GM19025 (cell line): ENCODE data around the gene PTPRQ.
"Not testable (repeated sequence)": the region's sequence is repeated elsewhere in the genome, so short reads cannot be mapped to it uniquely, and the experiment has no call there.

ENCODE experiments used
- ATAC-seq: cut with Tn5 transposase; IDR thresholded peaks from one replicate; pipeline ENCODE4 v1.9.1; 2021; ENCODE audit warnings: mild to moderate bottlenecking, low read depth, moderate library complexity; ENCODE audit not compliant: unreplicated experiment

PTPRQ gene

DNA sequence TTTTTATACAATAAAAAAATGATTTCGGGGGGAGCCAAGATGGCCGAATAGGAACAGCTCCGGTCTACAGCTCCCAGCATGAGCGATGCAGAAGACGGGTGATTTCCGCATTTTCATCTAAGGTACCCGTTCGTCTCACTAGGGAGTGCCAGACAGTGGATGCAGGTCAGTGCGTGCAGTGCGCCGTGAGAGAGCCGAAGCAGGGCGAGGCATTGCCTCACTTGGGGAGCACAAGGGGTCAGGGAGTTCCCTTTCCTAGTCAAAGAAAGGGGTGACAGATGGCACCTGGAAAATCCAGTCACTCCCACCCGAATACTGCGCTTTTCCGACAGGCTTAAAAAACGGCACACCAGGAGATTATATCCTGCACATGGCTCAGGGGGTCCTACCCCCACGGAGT, 17.8 kb downstream of the PTPRQ start:
- ATAC-seq, result not testable (repeated sequence)

DNA sequence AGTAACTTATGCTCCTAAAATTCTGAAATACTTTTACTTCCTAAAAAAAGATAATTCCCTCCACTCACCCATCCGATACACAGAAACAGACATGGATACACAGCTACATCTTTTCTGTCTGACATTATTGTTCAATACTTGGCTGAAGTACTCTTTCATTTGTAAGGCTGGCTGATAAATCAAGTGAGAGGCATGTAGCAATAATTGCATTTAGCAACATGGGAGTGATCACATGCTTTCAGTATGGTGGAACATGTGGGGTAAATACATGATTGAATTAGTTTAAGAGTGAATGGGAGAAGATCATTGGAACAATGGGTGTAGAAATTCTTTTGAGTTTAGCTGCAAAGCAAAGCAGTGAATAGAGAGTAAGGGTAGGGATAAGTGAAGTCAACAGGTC, 25.6 kb downstream of the PTPRQ start:
- no peak for ATAC-seq

DNA sequence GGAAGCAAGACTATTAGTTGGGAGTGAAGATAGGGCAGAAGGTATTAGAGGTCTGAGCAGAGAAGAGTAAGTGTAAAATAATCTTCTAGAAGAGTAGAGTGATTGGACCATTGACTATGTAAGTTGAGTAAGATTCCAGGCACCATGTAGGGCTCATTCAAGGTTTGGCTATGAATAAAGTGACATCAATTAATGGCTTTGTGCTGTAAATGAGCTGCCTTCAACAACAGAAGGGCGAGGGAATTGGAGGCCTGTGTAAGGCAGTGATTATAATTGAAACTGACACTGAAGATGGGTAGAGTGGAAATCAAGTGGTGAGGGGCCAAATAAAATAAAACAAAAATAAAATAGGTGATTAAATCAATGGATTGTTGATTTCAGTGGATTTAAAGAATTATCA, 26.4 kb downstream of the PTPRQ start:
- no peak for ATAC-seq

DNA sequence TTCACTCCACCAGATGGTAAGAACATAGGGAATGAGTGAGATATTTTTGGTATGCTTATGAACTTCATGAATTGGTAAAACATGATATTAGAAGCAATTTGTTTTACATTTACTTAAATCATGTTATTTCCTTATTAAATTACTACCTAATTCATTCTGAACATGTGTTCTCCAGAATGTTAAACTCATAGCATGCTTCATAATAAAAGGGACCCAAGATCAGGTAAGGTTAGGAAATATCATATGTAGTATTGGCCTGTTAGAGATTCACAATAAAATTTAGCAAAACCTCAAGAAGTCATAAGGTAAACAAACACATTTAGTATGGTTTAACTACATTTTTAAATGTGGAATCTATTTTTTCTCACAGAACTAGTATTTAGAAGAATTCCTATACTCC, 28.2 kb downstream of the PTPRQ start:
- ATAC-seq, result no peak

DNA sequence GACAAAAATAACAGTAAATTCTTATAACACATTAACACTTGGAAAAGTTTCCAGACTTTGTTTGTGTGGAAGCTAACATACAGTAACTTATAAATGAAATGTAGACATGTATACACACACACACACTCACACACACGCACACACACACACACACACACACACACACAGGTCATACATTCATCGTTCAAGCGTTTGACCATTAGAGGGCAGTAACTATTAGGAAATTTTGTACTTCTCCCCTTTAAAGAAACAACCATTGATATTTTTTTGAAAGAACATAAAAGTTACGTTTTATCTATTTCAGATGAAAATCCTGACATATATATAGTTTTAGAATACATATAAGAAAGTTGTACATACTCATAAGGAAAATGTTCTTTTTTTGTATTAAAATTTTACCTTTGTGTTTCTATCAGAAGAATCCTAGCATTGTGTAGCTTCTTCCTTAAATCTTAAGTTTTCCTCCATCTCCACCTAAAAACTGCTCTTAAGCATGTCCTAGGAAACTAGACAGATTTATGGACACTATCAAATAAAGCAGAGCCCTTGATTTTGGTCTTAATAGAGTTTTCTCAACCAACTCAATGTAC, 29.0 kb downstream of the PTPRQ start:
- ATAC-seq, result no peak

DNA sequence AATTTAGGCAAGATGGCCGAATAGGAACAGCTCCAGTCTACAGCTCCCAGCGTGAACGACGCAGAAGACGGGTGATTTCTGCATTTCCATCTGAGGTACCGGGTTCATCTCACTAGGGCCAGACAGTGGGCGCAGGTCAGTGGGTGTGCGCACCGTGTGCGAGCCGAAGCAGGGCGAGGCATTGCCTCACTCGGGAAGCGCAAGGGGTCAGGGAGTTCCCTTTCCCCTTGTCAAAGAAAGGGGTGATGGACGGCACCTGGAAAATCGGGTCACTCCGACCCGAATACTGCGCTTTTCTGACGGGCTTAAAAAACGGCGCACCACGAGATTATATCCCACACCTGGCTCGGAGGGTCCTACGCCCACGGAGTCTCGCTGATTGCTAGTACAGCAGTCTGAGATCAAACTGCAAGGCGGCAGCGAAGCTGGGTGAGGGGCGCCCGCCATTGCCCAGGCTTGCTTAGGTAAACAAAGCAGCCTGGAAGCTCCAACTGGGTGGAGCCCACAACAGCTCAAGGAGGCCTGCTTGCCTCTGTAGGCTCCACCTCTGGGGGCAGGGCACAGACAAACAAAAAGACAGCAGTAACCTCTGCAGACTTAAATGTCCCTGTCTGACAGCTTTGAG, 33.6 kb downstream of the PTPRQ start:
- ATAC-seq, result not testable (repeated sequence)

DNA sequence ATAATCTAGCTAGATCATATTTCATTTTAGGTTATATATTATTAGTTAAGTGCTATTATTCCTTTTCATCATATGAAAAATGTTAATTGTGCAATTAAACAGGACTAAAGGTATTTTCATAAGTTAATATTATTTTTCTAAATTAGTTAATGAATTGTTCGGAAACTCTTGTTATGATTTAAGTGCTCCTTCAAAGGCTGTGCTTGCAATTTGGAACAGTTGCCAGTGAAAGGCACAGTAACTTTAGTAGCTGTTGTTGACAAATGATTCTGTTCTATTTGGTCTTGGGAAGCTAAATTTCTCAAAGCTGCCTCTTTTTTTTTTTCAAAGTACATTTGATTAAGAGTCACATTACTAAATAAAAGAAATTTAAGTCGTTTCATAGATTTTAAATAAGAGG, 40.7 kb downstream of the PTPRQ start:
- no peak for ATAC-seq

DNA sequence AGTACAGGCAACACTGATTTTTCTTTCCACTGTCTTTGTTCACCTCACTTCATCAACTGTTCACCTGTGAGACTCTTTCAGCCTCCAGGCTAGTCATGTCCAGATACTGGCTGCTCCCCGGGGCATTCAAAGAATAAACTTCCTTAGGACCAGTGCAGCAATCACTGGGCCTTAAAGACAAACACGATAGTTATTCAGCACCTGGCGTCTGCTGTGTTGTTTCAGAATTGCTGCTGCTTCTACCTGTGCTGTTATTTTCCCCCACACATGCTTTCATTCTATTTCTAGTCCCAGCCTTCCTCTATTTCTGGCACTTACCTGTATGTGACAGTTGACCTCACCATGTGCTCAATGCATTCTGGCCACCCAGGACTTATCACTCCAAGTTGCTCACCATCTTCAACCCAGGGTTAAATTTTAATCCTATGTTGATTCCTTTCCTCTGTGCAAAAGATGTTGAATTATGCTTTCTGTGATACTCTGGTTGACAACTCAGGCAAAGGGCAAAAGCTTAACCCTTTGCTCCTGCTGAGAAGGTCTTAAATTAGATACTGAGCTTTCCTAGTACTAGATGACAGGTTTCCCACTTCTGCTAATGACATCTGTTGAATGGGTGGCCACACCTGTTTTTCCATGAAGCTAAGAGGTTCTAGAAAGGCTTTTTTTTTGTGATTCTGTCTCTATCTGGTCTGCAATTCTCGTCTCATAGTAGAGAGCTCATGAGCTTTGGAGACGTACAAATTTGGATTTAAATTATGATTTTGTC, 41.4 kb downstream of the PTPRQ start:
- no peak for ATAC-seq

DNA sequence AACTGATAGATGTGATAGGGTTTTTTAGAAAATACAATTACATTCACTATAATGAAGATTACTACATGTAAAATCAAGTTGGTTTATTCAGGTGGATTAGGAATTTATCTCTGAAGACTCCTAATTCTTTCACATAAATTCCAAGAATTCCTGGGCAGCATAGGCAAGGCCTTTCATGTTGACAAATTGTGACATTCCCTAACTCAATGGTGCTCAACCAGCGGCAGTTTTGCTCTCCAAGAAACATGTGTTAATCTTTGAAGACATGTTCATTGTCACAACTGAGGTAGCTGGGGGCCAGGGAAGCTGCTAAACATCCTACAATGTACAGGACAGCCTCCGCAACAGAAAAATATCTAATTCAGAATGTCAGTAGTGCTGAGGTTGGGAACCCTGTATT, 46.3 kb downstream of the PTPRQ start:
- no peak for ATAC-seq

DNA sequence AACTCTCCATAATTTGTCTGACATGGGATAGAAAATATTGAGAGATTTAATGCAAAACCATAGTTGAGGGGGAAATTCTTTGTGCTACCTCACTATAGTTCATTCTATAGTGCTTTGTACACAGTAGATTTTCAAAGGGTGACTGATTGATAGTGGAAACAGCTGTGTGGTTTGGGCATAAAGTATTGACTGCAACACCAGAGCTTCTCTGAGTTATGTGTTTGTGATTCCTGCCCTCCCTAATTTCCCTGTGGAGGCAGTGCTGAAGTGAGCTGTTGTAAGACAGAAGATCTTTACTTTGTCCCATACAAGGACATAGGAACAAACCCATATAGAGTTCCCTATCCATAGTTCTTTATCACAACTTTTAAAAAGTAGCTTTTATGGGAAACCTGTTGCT, 47.1 kb downstream of the PTPRQ start:
- ATAC-seq, result no peak

DNA sequence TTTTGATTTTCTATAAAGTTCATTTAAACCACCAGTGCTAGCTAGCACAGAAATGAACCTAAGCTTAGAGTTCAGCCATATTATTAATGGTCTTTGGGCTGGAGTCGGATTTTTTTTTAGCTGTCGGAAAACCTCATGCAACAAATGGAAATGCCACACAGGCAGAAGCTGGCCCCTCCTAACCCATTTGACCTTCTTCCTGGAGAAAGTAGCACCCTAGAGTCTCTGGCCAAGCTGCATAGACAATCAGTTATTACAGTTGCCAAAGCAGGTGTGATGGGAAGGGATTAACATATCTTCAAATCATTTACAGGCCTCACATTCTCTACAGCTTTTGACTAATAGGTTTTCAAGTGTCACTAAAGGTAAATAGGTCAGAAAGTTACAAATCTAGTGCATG, 49.4 kb downstream of the PTPRQ start:
- ATAC-seq, result no peak

DNA sequence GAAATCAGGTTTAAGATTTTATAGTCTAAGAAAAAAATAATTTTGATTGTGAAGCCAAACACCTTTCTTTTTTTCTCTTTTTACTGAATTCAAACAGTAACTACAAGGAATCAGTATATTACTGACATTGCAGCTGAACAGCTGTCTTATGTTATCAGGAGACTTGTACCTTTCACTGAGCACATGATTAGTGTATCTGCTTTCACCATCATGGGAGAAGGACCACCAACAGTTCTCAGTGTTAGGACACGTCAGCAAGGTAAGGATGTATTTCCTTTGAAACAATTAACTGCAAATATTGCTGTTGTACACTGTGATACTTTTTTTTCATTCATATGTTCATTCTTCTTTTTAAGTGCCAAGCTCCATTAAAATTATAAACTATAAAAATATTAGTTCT, 50.8 kb downstream of the PTPRQ start:
- ATAC-seq, result no peak

DNA sequence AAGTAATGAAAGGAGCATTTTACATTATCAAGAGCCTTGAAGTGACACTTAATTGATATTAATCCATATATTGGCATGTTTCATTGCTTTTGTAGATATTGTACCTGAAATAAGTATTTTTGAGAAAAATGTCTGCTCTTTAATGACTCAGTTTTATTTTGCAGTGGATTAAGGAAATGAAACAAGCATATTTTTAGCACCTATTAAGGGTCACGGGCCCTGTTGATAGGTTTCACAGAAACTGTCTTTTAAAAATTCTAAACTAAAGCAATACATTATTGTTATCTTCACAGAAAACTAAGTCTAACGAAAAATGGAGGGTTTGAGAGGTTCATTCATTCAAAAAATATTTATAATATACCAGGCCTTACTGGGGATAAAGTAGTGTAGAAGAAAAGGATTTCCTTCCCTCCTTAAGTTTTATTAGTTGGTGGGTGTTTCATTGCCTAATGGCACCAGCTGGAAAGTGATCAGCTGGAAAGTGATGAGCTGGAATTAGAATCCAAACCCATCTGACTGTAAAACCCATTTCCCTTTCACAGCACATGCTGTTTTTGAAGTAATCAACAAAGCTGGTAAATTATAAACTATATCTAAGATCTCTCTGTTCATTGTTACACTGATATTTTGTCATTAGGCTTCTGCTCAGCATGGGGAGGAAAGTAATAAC, 54.2 kb downstream of the PTPRQ start:
- no peak for ATAC-seq

DNA sequence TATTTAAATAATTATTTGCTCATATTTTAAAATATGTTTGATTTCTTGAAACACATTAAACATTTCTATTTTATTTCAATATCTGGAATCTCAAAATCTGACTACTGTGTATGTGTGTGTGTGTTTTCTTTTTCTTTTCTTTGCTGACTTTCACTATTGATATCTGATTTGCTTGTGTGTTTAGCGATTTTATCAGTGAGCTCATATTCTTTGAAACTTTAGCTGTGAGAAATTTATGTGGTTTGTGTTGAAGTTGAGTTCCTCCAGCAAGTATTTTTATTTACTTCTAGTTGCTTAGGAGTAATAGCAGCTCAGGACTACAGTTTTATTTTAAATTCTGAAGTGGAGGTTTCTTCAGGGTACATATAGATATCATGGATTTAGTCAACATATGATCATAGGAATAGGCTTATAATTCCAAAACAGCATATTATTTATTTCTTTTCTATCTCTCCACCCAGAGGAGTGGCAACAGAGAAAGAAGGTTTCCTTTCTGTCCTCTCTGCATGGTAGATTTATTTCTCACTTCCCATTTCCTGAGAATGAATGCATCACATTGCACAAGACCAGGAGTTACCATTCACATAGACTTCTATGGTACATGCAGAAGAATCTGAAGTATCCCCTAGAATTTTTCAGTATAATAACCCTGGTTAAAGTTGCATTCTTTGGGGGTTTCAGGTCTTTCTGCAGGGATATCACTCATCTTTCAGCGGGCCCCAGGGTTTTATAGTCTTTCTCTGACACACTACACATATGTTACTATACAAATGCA, 60.5 kb downstream of the PTPRQ start:
- ATAC-seq, result no peak

DNA sequence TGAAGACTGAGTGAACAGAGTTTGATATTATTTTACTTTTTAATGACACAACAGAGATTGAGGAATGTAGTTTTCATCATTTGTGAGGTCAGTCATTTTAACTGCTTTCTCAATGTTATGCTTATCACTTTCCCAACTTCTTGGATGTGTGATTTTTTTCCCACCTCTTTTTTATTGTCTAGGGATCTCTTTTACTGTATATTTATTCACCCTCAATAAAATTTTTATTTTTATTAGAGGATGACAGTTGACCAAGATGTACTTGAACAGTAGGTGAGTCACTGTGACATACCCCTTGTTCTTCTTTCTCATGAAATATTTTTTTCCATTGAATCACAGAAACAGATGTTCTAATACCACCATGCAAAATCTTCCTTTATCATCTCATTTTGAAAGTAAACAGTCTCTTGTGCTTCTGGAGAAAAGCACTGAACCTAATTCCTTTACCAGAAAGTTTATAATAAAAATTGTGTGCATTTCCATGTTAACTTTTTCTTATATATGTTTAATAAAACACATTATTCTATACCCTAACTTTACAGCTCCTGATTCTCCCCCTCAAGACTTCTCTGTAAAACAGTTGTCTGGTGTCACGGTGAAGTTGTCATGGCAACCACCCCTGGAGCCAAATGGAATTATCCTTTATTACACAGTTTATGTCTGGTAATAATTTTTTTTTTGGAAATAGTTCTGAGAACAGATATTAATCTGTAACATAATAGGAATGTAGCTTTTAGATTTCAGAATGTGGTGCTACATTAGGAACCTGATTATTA, 65.9 kb downstream of the PTPRQ start:
- ATAC-seq, result no peak

DNA sequence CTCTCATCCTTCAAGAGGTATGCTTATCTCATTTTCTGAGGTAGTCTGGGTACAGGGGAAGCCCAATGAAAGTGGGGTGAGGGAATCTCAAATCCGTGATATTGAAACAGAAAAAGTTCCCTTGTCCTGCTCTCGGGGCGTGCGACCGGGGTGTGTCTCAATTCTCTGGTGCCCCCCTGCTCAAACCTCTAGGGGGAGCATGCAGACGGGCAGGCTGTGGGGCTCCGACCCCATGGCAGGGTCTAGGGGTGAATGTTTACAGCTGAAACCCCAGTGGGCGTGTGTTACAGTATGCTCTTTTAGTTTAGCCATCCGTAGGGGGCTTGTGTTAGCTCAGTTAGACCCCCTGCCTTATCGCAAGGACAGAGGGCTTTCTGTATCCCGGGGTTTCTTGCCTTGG, 68.7 kb downstream of the PTPRQ start:
- ATAC-seq, result no peak

DNA sequence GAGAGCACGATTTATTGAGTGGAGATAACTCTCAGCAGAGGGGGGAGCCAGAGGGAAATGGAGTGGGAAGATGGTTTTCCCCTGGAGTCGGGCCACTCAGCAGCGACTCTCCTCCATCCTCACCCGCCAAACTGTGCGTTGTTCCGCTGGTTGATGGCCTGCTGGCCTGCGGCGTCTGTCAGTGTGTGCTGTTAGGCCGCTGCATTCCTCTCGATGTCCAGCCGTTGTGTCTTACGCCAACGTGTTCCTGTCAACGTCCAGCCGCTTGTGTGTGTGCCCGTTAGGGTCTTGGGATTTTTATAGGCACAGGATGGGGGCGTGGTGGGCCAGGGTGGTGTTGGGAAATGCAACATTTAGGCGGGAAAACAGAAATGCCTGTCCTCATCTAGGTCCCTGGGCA, 69.2 kb downstream of the PTPRQ start:
- ATAC-seq, result no peak

DNA sequence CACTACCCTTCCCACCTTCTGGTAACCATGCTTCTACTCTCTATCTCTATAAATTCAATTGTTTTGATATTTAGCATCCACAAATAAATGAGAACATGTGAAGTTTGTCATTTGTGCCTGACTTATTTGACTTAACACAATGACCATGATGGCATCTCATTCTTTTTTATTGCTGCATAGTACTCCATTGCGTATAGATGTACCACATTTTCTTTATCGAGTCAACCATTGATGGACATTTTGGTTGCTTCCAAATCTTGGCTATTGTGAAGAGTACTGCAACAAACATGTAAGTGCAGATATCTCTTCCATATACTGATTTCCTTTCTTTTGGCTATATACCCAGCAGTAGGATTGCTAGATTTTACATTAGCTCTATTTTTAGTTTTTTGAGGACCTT, 73.6 kb downstream of the PTPRQ start:
- no peak for ATAC-seq

DNA sequence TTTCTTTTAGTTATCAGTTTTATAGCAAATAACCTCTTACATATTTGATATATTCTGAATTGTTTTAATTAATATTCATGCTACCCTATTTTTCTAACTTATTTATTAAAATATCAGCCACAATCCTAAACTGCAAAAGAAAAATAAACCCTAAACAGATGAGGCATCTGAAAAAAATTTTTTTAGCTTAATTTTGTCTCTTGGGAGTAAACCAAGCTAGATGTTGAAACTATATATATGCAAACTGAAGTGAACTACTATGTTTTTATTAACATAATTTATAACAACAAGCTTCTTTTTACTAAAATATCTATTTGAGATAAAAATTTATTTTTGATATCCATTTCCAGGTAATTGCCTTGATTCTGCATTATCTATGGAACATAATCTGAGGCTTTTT, 87.6 kb downstream of the PTPRQ start:
- no peak for ATAC-seq

DNA sequence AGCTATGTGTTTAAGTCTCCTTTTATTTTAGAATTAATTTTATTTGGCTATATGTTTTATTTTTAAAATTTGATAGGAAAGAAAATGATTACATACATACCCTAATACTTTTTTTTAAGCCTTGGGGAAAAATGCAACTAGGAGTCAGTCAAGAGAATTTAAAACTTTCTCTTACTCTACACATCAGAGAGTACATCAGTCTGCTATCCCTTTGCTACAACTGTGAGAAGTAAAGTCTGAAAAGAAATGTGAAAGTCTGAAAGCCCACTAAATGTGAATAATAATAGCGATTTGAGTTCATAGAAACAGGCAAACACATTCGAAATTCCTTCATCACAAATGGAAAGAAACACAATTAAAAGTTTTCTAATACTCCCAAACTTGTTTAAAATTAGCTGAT, 95.0 kb downstream of the PTPRQ start:
- no peak for ATAC-seq
